ENCODE measurements around the gene MRPS12. TPM values are rescaled to one million over a fixed set of nuclear protein-coding genes. Genes with fewer than 3 reads are reported as not detected.

MRPS12 gene
- total and polyA plus RNA-seq, 2 of the 13 experiments (the other 11 are each of a cell fraction or from before 2014, with no cell fraction given): 27.5 to 54.8 TPM

DNA sequence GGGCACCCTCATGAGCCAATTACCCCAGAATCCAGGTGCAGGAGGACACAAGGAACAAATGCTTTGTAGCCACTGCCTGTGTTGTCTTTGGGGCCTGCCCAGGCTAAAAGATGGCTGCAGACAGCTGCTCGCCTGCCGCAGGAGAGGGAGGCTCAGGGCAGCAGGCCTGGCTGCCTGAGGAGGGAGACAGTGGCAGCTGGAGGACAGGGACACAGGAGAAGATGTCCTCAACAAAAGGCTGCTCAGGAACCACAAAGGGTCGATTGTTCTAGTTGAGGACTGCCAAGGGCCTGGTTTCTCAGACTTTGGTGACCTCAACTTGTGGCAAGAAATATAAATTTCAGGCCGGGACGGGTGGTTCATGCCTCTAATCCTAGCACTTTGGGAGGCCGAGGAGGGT lies 39.0 kb upstream of the MRPS12 start (continued):
- TF ChIP-seq, protein P1, sequence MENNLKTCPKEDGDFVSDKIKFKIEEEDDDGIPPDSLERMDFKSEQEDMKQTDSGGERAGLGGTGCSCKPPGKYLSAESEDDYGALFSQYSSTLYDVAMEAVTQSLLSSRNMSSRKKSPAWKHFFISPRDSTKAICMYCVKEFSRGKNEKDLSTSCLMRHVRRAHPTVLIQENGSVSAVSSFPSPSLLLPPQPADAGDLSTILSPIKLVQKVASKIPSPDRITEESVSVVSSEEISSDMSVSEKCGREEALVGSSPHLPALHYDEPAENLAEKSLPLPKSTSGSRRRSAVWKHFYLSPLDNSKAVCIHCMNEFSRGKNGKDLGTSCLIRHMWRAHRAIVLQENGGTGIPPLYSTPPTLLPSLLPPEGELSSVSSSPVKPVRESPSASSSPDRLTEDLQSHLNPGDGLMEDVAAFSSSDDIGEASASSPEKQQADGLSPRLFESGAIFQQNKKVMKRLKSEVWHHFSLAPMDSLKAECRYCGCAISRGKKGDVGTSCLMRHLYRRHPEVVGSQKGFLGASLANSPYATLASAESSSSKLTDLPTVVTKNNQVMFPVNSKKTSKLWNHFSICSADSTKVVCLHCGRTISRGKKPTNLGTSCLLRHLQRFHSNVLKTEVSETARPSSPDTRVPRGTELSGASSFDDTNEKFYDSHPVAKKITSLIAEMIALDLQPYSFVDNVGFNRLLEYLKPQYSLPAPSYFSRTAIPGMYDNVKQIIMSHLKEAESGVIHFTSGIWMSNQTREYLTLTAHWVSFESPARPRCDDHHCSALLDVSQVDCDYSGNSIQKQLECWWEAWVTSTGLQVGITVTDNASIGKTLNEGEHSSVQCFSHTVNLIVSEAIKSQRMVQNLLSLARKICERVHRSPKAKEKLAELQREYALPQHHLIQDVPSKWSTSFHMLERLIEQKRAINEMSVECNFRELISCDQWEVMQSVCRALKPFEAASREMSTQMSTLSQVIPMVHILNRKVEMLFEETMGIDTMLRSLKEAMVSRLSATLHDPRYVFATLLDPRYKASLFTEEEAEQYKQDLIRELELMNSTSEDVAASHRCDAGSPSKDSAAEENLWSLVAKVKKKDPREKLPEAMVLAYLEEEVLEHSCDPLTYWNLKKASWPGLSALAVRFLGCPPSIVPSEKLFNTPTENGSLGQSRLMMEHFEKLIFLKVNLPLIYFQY (CRISPR knock-in tag; IDR thresholded peaks at IDR 0.05; ENCODE audit: borderline replicate concordance): no peak
- no peak for TF ChIP-seq TCF12 (IDR thresholded peaks at IDR 0.05)
- TF ChIP-seq TCF12 (CRISPR knock-in tag; IDR thresholded peaks at IDR 0.05): no peak

DNA sequence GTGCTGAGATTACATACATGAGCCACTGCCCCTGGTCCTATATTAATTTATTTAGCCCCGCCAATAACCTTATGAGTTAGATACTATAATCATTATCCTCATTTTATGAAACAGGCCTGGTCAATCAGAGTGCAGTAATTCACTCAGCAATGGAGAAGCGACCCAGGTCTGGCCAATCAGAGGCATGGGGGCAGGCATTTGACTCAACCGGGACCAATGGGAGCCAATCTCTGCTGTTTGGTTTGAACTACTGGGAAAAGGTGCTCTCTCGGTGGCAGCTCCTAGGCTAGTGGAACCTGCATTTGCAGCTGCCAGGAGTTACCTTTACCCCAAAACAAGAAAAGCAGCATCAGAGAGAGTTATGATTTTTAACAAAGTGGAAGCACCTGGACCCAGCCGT lies 37.9 kb upstream of the MRPS12 start:
- Histone ChIP-seq H3K27me3 (ENCODE audit: control insufficient read depth in 1 of 2, insufficient read depth in 2 of 2, low read length in 2 of 2) (no peaks in the 10 kb centered on the region), H3K79me2 (ENCODE audit: insufficient read depth, low read length) (no peaks in the 10 kb centered on the region), H2AFZ (ENCODE audit: low read length) (no peak overlapping the region), H3K27ac (ENCODE audit: extremely low read length, insufficient read depth, low read length) (no peak overlapping the region), H3K4me1 (ENCODE audit: insufficient read depth, low read length) (peaks cover 4% of the 10 kb centered on the region), H3K4me2 (ENCODE audit: low read depth, low read length) (no peak overlapping the region), H3K9me3 (ENCODE audit: low read length) (no peaks in the 10 kb centered on the region), H3K9ac (ENCODE audit: insufficient read depth, low read depth, low read length) (no peak overlapping the region), H3K4me3 (replicated peaks in 1 of 3; ENCODE audit: insufficient read depth in 1 of 3, low read depth in 2 of 3, low read length in 3 of 3) (no peak overlapping the region), H4K20me1 (ENCODE audit: insufficient read depth, low read length) (no peaks in the 10 kb centered on the region), H3K36me3 (replicated peaks in 1 of 2; ENCODE audit: control insufficient read depth in 1 of 2, insufficient read depth in 2 of 2, low read length in 2 of 2) (no peaks in the 10 kb centered on the region; a peak in 2 of 5 replicates)
- ATAC-seq (no peak), FAIRE-seq (no peak), DNase-seq (ENCODE audit: low spot score) (no peak)
- in situ Hi-C loops (cut with HindIII; ENCODE audit: extremely low pct_ligation_motif_present, low pct_unique_long_range_greater_than_20kb): no loop called here
- 100% methylated on average over 5 of the region's 5 CpGs for WGBS (ENCODE audit: low lambda C conversion rate)
- ChIA-PET CTCF (ENCODE audit: low intra/inter-chr PET ratio, low total read pairs) (no interaction called here), POLR2A (no interaction called here)
- BruUV-seq (replicated peaks): no TSS peak
- intact Hi-C loops (cut with micrococcal nuclease; ENCODE audit: unreplicated experiment): no loop called here
- no peak for TF ChIP-seq SIN3A (IDR thresholded peaks at IDR 0.05; ENCODE audit: borderline replicate concordance, low read depth, low read length)
- TF ChIP-seq ZNF430 (CRISPR knock-in tag; IDR thresholded peaks at IDR 0.05): no peak
- TF ChIP-seq, protein P2, sequence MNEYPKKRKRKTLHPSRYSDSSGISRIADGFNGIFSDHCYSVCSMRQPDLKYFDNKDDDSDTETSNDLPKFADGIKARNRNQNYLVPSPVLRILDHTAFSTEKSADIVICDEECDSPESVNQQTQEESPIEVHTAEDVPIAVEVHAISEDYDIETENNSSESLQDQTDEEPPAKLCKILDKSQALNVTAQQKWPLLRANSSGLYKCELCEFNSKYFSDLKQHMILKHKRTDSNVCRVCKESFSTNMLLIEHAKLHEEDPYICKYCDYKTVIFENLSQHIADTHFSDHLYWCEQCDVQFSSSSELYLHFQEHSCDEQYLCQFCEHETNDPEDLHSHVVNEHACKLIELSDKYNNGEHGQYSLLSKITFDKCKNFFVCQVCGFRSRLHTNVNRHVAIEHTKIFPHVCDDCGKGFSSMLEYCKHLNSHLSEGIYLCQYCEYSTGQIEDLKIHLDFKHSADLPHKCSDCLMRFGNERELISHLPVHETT (CRISPR knock-in tag; conservative IDR thresholded peaks at IDR 0.05): no peak
- TF ChIP-seq PTBP1 (IDR thresholded peaks at IDR 0.05; ENCODE audit: low read depth, low read length, poor library complexity, severe bottlenecking): no peak
- TF ChIP-seq, protein P3, sequence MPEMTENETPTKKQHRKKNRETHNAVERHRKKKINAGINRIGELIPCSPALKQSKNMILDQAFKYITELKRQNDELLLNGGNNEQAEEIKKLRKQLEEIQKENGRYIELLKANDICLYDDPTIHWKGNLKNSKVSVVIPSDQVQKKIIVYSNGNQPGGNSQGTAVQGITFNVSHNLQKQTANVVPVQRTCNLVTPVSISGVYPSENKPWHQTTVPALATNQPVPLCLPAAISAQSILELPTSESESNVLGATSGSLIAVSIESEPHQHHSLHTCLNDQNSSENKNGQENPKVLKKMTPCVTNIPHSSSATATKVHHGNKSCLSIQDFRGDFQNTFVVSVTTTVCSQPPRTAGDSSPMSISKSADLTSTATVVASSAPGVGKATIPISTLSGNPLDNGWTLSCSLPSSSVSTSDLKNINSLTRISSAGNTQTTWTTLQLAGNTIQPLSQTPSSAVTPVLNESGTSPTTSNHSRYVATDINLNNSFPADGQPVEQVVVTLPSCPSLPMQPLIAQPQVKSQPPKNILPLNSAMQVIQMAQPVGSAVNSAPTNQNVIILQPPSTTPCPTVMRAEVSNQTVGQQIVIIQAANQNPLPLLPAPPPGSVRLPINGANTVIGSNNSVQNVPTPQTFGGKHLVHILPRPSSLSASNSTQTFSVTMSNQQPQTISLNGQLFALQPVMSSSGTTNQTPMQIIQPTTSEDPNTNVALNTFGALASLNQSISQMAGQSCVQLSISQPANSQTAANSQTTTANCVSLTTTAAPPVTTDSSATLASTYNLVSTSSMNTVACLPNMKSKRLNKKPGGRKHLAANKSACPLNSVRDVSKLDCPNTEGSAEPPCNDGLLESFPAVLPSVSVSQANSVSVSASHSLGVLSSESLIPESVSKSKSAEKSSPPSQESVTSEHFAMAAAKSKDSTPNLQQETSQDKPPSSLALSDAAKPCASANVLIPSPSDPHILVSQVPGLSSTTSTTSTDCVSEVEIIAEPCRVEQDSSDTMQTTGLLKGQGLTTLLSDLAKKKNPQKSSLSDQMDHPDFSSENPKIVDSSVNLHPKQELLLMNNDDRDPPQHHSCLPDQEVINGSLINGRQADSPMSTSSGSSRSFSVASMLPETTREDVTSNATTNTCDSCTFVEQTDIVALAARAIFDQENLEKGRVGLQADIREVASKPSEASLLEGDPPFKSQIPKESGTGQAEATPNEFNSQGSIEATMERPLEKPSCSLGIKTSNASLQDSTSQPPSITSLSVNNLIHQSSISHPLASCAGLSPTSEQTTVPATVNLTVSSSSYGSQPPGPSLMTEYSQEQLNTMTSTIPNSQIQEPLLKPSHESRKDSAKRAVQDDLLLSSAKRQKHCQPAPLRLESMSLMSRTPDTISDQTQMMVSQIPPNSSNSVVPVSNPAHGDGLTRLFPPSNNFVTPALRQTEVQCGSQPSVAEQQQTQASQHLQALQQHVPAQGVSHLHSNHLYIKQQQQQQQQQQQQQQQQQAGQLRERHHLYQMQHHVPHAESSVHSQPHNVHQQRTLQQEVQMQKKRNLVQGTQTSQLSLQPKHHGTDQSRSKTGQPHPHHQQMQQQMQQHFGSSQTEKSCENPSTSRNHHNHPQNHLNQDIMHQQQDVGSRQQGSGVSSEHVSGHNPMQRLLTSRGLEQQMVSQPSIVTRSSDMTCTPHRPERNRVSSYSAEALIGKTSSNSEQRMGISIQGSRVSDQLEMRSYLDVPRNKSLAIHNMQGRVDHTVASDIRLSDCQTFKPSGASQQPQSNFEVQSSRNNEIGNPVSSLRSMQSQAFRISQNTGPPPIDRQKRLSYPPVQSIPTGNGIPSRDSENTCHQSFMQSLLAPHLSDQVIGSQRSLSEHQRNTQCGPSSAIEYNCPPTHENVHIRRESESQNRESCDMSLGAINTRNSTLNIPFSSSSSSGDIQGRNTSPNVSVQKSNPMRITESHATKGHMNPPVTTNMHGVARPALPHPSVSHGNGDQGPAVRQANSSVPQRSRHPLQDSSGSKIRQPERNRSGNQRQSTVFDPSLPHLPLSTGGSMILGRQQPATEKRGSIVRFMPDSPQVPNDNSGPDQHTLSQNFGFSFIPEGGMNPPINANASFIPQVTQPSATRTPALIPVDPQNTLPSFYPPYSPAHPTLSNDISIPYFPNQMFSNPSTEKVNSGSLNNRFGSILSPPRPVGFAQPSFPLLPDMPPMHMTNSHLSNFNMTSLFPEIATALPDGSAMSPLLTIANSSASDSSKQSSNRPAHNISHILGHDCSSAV (CRISPR knock-in tag; IDR thresholded peaks at IDR 0.05; ENCODE audit: borderline replicate concordance): no peak
- no peak for TF ChIP-seq ZBTB20 (CRISPR knock-in tag; IDR thresholded peaks at IDR 0.05; ENCODE audit: borderline replicate concordance, low read depth)
- TF ChIP-seq CBX5 (CRISPR knock-in tag; IDR thresholded peaks at IDR 0.05; ENCODE audit: borderline replicate concordance): no peak
